ENCODE data around the gene NUB1.

NUB1 gene

GRCh38 chr7:151393031-151393977 lies 51.7 kb downstream of the NUB1 start:
- no peak for DNase-seq
- no peaks in the 10 kb centered on the region for H3K27me3 ChIP-seq (replicated peaks; ENCODE audit: control insufficient read depth, insufficient read depth, low read length, poor library complexity, severe bottlenecking)
- no peak overlapping the region for H3K27ac ChIP-seq (ENCODE audit: insufficient read depth, low read length, poor library complexity, severe bottlenecking)
- no peaks in the 10 kb centered on the region for H3K9me3 ChIP-seq (ENCODE audit: control insufficient read depth, low read length)
- no peaks in the 10 kb centered on the region for H3K36me3 ChIP-seq (ENCODE audit: control insufficient read depth, insufficient read depth, low read length)
- H3K4me3 ChIP-seq (ENCODE audit: insufficient read depth, low read depth, low read length, poor library complexity, severe bottlenecking): no peak overlapping the region
- peaks cover 3% of the 10 kb centered on the region for H3K4me1 ChIP-seq (ENCODE audit: control insufficient read depth, insufficient read depth, low read length, poor library complexity, severe bottlenecking)

- Histone ChIP-seq H3K9me3 (ENCODE audit: control insufficient read depth, low read length) (no peaks in the 10 kb centered on the region), H3K36me3 (ENCODE audit: control insufficient read depth, insufficient read depth, low read length) (no peaks in the 10 kb centered on the region), H3K27me3 (replicated peaks; ENCODE audit: control insufficient read depth, insufficient read depth, low read length, poor library complexity, severe bottlenecking) (no peaks in the 10 kb centered on the region), H3K4me1 (ENCODE audit: control insufficient read depth, insufficient read depth, low read length, poor library complexity, severe bottlenecking) (peaks cover 3% of the 10 kb centered on the region), H3K27ac (ENCODE audit: insufficient read depth, low read length, poor library complexity, severe bottlenecking) (no peak overlapping the region), H3K4me3 (ENCODE audit: insufficient read depth, low read depth, low read length, poor library complexity, severe bottlenecking) (no peak overlapping the region)
- DNase-seq: no peak
Measured at GRCh38 chr7:151394076-151395035, 52.7 kb downstream of the NUB1 start.

GRCh38 chr7:151395036-151395367 lies 53.4 kb downstream of the NUB1 start:
- no peak for DNase-seq
- Histone ChIP-seq H3K27ac (ENCODE audit: insufficient read depth, low read length, poor library complexity, severe bottlenecking) (no peak overlapping the region), H3K4me3 (ENCODE audit: insufficient read depth, low read depth, low read length, poor library complexity, severe bottlenecking) (no peak overlapping the region), H3K4me1 (ENCODE audit: control insufficient read depth, insufficient read depth, low read length, poor library complexity, severe bottlenecking) (peaks cover 3% of the 10 kb centered on the region), H3K9me3 (ENCODE audit: control insufficient read depth, low read length) (no peaks in the 10 kb centered on the region), H3K36me3 (ENCODE audit: control insufficient read depth, insufficient read depth, low read length) (no peaks in the 10 kb centered on the region), H3K27me3 (replicated peaks; ENCODE audit: control insufficient read depth, insufficient read depth, low read length, poor library complexity, severe bottlenecking) (no peaks in the 10 kb centered on the region)

GRCh38 chr7:151396328-151396970 lies 54.8 kb downstream of the NUB1 start:
- DNase-seq: no peak
- Histone ChIP-seq H3K4me3 (ENCODE audit: insufficient read depth, low read depth, low read length, poor library complexity, severe bottlenecking) (no peak overlapping the region), H3K27me3 (replicated peaks; ENCODE audit: control insufficient read depth, insufficient read depth, low read length, poor library complexity, severe bottlenecking) (no peaks in the 10 kb centered on the region), H3K9me3 (ENCODE audit: control insufficient read depth, low read length) (no peaks in the 10 kb centered on the region), H3K27ac (ENCODE audit: insufficient read depth, low read length, poor library complexity, severe bottlenecking) (no peak overlapping the region), H3K36me3 (ENCODE audit: control insufficient read depth, insufficient read depth, low read length) (no peaks in the 10 kb centered on the region), H3K4me1 (ENCODE audit: control insufficient read depth, insufficient read depth, low read length, poor library complexity, severe bottlenecking) (peaks cover 3% of the 10 kb centered on the region)

GRCh38 chr7:151397026-151397425 lies 55.4 kb downstream of the NUB1 start:
- H3K9me3 ChIP-seq (ENCODE audit: control insufficient read depth, low read length): no peaks in the 10 kb centered on the region
- no peaks in the 10 kb centered on the region for H3K27me3 ChIP-seq (replicated peaks; ENCODE audit: control insufficient read depth, insufficient read depth, low read length, poor library complexity, severe bottlenecking)
- no peak overlapping the region for H3K4me3 ChIP-seq (ENCODE audit: insufficient read depth, low read depth, low read length, poor library complexity, severe bottlenecking)
- H3K36me3 ChIP-seq (ENCODE audit: control insufficient read depth, insufficient read depth, low read length): no peaks in the 10 kb centered on the region
- DNase-seq: no peak
- no peak overlapping the region for H3K27ac ChIP-seq (ENCODE audit: insufficient read depth, low read length, poor library complexity, severe bottlenecking)
- peaks cover 3% of the 10 kb centered on the region for H3K4me1 ChIP-seq (ENCODE audit: control insufficient read depth, insufficient read depth, low read length, poor library complexity, severe bottlenecking)

GRCh38 chr7:151398446-151399304 lies 57.1 kb downstream of the NUB1 start:
- no peaks in the 10 kb centered on the region for H3K9me3 ChIP-seq (ENCODE audit: control insufficient read depth, low read length)
- no peak for DNase-seq
- H3K36me3 ChIP-seq (ENCODE audit: control insufficient read depth, insufficient read depth, low read length): no peaks in the 10 kb centered on the region
- peaks cover 3% of the 10 kb centered on the region for H3K4me1 ChIP-seq (ENCODE audit: control insufficient read depth, insufficient read depth, low read length, poor library complexity, severe bottlenecking)
- H3K27me3 ChIP-seq (replicated peaks; ENCODE audit: control insufficient read depth, insufficient read depth, low read length, poor library complexity, severe bottlenecking): no peaks in the 10 kb centered on the region
- no peak overlapping the region for H3K27ac ChIP-seq (ENCODE audit: insufficient read depth, low read length, poor library complexity, severe bottlenecking)
- no peak overlapping the region for H3K4me3 ChIP-seq (ENCODE audit: insufficient read depth, low read depth, low read length, poor library complexity, severe bottlenecking)

GRCh38 chr7:151399305-151399601 lies 57.6 kb downstream of the NUB1 start:
- H3K27me3 ChIP-seq (replicated peaks; ENCODE audit: control insufficient read depth, insufficient read depth, low read length, poor library complexity, severe bottlenecking): no peaks in the 10 kb centered on the region
- H3K36me3 ChIP-seq (ENCODE audit: control insufficient read depth, insufficient read depth, low read length): no peaks in the 10 kb centered on the region
- DNase-seq: no peak
- H3K9me3 ChIP-seq (ENCODE audit: control insufficient read depth, low read length): no peaks in the 10 kb centered on the region
- H3K4me1 ChIP-seq (ENCODE audit: control insufficient read depth, insufficient read depth, low read length, poor library complexity, severe bottlenecking): peaks cover 6% of the 10 kb centered on the region
- no peak overlapping the region for H3K27ac ChIP-seq (ENCODE audit: insufficient read depth, low read length, poor library complexity, severe bottlenecking)
- H3K4me3 ChIP-seq (ENCODE audit: insufficient read depth, low read depth, low read length, poor library complexity, severe bottlenecking): no peak overlapping the region

- no peaks in the 10 kb centered on the region for H3K36me3 ChIP-seq (ENCODE audit: control insufficient read depth, insufficient read depth, low read length)
- H3K27ac ChIP-seq (ENCODE audit: insufficient read depth, low read length, poor library complexity, severe bottlenecking): no peak overlapping the region
- no peak for DNase-seq
- H3K9me3 ChIP-seq (ENCODE audit: control insufficient read depth, low read length): no peaks in the 10 kb centered on the region
- no peaks in the 10 kb centered on the region for H3K27me3 ChIP-seq (replicated peaks; ENCODE audit: control insufficient read depth, insufficient read depth, low read length, poor library complexity, severe bottlenecking)
- peaks cover 8% of the 10 kb centered on the region for H3K4me1 ChIP-seq (ENCODE audit: control insufficient read depth, insufficient read depth, low read length, poor library complexity, severe bottlenecking)
- H3K4me3 ChIP-seq (ENCODE audit: insufficient read depth, low read depth, low read length, poor library complexity, severe bottlenecking): no peak overlapping the region
Measured at GRCh38 chr7:151399906-151400305, 58.3 kb downstream of the NUB1 start.

GRCh38 chr7:151400626-151401315 lies 59.2 kb downstream of the NUB1 start:
- H3K27ac ChIP-seq (ENCODE audit: insufficient read depth, low read length, poor library complexity, severe bottlenecking): no peak overlapping the region
- no peaks in the 10 kb centered on the region for H3K27me3 ChIP-seq (replicated peaks; ENCODE audit: control insufficient read depth, insufficient read depth, low read length, poor library complexity, severe bottlenecking)
- DNase-seq: no peak
- H3K4me3 ChIP-seq (ENCODE audit: insufficient read depth, low read depth, low read length, poor library complexity, severe bottlenecking): no peak overlapping the region
- H3K36me3 ChIP-seq (ENCODE audit: control insufficient read depth, insufficient read depth, low read length): no peaks in the 10 kb centered on the region
- H3K4me1 ChIP-seq (ENCODE audit: control insufficient read depth, insufficient read depth, low read length, poor library complexity, severe bottlenecking): peaks cover 8% of the 10 kb centered on the region
- no peaks in the 10 kb centered on the region for H3K9me3 ChIP-seq (ENCODE audit: control insufficient read depth, low read length)
